DMS114 treated with DMSO at 0.1 percent for 48 hours (cell line): Measurements from ENCODE around the gene UNC5A.

Experiments
- DNase-seq: peaks from one replicate; lab custom pipeline; 2025; ENCODE audit not compliant: unreplicated experiment; lab: John Stamatoyannopoulos, UW

Gene UNC5A

DNA sequence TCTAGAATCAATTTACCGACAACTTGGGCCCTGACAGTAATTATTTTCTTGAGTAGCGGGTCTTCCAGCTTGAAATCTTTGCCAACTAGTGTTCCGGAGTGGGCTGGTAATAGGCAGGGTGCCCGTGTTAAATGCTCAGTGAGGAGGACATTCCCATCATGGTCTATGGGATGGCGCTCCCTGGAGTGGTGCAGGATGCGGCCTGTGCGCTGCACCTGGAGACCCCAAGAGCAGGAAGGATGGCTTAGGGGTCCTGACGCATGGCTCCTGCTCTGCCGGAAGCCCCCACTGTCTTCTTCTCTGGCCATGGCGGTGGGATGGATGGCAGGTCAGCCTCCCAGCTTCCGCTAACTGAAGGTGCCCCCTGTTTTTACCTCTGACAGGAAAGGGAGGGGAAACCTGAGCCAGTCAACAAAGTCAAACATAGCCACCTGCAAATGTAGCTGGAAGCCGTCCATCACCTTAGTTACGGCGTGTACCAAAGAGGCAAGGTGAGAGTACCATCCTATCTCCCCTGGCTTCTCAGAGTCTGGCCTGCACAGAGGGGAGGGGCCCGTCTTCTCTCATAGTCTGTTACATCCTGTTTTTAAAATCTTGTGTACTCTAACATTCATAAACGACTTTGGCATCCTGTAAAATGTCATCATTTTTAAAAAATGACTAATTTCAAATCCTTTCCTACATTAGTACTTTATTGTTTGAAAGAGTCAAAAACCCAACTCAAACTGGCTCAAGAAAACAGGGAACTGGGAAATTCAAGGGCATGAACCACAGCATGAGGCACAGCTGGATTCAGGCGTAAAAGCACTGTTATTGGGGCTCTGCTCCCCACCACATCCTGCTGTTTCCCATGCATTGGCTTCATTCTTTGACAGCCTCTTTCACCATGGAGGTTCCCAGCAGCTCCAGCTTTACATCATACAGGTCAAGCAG lies 28.5 kb upstream of the UNC5A start:
- DNase-seq: no peak

- no peak for DNase-seq
Measured at GRCh38 chr5:176784218-176785165, 25.9 kb upstream of the UNC5A start.

DNA sequence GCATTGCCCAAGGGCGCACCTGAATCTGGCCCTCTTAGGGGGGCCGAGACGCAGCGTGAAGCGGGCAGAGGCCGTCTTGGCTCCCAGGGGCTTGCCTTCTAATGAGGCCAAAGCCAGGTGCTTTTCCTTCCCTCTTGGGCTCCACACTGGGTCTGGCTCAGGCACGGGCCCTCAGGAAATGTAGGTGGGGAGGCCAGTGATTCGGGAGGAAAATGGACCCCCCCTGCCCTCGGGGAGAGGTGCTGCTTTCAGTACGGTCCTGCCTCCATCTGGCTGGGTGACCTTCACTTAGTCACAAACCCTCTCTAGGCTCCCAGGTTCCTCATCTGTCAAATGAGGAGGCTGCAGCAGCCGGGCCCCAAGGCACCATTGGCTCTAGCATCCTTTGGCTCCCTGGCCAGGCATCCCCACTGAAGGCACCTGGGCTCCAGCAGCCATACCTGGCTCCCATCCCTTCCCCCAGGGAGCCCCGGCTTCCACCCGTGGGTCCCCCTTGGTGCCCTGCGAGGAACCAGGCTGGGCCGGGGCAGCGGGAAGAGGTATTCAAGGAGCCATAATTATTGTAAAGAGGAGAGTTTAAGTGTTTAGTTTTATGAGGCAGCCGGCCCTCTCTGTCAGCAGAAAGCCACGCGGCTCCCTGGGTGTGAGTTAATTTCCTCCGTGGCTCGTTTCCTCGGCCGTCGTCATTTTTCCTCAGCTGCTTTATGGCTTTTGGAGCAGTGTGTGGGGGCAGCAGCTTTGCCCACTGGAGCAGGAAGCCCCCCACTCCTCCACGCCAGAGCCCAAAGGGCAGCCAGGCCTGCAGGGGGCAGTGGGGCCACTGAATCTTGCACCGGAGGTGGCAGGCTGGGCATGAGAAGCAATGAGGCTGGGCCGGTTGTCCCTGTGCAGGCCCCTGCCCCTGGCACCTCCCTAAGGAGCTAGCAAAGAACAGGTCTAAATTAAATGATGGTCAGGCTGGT lies 24.9 kb upstream of the UNC5A start:
- DNase-seq: no peak

DNA sequence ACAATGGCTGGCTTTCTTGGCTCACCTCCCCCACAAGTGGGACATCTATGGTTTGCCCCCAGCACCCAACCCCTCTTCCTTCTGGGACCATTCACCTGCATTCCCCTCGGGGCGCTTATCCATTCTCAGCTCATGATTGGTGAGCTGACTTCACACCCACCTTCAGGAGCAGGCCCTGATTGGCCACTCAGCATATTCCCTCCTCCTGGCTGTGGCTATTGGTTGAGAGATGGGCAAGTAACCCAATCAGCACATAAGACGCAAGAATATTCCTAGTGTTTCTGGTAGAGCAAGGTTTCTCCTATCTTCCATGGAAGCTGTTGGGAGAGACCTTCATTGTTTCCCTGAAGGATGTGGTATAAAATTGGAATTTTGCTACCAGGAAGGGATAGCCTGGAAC lies 22.7 kb upstream of the UNC5A start:
- DNase-seq: no peak

DNA sequence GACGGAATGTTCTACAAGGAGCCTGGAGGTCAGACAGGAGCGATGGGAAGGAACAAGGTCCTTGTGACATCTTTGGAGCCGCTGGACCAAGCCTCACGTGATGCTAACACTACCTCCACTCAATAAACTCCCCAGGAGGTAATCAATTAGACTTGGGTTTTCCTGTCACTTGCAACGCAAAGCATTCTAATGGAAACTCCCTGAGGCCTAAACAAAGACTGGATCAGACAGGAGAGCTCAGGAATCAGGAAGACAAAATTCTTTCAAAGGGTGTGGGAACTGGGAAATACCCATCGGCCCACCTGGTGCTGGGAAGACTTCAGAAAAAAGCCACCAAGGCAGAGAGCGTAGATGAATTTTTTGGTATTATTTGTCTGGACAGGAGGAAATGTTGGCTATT lies 22.3 kb upstream of the UNC5A start:
- no peak for DNase-seq

DNA sequence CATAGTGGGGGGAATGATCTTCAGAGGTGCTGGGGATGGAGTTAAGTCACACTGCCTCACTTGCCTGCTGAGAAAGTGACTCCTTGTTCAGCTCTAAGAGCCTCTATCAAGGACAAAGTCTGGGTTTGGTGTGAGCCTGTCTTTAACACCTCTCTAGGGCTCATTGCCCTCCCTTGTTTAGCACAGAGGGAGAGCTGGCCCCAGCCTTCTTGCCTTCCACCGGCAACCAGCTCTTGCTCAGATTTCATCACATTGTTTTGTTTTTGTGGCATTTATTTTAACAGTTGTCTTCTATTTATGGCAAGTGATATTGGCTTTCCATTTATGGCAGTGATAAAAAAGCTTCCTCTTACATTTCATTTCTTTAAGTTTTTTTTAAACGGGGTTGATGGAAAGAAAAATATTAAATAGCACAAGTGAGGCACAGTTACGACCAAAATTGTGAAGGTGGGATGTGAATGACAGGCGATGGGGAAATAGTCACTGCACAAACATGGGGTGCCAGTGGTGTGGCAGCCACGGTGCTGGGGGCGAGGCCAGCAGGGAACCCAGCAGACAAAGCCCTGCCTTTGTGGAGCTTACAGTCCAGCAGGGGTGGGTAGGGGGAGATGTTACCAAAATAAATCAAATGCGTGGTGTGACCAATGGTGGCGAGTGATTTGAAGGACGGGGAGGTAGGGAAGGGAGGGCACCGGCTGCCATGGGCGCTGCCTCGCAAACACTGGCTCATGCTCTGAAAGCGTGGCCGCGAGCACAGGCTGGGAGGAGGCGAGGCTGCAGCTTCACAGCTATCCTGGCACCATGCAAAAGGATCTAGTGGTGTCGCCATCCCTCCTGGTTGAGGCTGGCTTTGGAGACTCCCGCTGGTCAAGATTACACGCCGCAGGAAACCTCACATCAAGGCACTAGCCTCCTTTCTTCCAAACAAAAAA lies 21.2 kb upstream of the UNC5A start:
- no peak for DNase-seq

DNA sequence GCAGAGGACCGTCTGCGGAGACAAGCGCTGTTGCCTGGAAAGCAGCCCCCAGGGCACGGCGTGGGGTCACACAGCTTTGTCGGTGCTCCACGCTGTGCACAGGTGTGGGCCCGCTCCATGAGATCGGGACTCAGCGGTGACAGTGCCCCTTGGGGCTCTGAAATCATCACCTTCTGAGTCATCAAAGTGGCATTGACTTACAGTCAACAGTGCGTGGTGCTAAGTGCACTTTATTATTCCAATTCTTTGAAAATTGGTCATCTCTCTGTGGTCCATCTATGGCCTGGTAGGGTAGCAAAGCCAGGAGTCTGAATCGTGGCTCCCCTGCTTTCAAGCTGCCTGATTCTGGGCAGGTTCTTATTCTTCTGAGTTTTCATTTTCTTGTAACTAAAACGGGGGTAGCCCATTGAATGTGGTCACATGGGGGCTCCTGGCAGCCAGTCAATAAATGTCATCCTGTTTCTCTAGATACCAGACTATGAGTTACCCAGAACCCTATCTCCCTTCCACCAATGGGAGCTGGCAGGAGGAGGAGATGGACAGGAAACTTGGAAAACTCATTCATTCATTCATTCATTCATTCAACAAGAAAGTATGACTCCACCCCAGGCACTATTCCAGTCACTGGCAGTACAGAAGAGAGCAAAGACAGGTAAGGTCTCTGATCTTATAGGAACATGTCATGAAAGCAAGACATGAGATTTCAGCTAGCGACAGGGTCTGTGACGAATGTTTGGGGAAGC lies 20.3 kb upstream of the UNC5A start:
- no peak for DNase-seq

DNA sequence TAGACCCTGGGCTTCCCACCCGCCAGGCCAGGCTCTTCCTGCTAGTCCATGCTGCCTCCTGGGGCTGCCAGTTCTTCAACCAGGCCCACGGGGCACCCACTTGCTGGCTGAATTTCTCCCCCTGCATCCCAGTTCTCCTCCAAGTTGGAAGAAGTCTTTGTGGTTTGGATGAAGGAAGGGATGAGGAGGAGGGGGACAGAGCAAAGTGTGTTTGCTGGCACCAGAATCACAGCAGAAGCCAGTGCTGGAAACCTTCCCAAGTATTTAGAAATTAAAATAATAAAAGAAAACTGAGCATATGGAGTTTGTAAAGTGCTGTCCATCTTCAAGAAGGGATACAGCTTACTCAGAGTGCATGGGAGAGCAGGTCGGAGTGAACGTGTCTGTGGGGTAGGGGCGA lies 19.4 kb upstream of the UNC5A start:
- DNase-seq: no peak

DNA sequence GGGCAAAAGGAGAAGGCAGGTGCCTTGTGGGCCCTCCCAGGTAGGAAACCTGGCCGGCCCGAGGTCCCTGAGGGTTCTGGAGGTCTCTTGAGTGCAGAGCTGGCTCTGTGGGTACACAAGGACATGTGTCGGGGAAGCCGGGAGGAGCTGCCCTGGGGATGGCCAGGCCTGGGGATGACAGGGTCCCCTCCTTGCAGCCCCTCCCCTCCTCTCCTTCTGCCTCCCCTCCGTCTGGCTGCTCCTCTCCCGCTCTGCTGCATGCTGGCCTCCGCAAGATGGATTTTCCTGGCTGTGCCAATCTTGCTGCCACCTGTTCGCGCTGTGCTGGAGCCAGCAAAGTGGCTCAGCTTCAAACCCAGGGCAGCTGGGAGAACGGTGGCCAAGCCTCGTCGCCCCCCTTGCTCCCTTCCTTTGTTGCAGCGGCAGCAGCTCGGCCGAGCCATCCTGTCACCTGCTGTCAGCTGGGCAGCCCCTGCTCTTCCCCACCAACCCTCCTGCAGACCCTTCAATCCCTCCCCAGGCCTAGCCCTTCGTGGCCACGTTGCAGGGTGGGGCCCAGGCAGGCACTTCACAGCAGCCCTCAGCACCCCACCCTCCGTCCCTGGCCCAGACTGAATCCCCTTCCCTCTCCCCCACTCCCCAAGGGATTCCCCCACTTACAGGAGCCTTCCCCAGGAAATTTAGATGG lies 17.6 kb upstream of the UNC5A start:
- DNase-seq: no peak

GRCh38 chr5:176793343-176793699 lies 17.0 kb upstream of the UNC5A start:
- DNase-seq: no peak

GRCh38 chr5:176793736-176794135 lies 16.6 kb upstream of the UNC5A start:
- DNase-seq: no peak

DNA sequence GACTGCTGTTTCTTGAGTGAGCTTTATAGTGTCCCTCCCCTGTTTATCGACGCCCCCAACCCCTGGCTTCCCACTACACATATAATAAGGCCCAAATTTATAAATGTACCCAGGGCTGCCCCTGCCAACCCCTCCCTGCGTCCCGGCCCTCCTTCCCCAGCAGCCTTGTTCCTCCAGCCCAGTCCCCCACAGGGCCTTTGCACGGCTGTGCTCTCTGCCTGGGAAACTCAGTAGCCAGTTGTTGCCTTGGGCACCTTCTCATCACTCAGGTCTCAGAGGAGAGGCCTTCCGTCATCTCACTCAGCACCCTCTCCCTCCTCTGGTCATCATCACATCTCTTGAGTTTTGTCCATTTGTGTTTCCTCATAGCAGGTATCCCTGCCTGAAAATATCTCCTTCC lies 15.8 kb upstream of the UNC5A start:
- no peak for DNase-seq

GRCh38 chr5:176796411-176796810 lies 13.9 kb upstream of the UNC5A start:
- no peak for DNase-seq

DNA sequence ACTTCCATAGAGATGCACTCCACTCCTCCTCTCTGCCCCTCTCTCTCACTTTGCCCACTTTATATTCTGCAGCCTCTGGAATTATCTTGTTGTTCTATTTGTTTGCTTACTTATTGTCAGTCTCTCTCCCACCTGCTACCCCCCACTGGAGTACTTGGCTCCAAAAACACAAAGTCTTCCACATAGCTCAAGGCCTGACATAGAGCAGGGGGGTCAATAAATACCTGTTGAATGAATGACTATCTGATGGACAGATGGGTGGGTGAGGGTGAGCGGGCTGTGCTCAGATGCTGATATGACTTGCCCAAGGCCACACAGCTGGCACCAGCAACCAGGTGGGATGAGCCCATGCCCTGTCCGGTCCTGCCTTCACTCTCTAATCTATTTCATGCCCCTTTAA lies 13.4 kb upstream of the UNC5A start:
- DNase-seq: no peak

DNA sequence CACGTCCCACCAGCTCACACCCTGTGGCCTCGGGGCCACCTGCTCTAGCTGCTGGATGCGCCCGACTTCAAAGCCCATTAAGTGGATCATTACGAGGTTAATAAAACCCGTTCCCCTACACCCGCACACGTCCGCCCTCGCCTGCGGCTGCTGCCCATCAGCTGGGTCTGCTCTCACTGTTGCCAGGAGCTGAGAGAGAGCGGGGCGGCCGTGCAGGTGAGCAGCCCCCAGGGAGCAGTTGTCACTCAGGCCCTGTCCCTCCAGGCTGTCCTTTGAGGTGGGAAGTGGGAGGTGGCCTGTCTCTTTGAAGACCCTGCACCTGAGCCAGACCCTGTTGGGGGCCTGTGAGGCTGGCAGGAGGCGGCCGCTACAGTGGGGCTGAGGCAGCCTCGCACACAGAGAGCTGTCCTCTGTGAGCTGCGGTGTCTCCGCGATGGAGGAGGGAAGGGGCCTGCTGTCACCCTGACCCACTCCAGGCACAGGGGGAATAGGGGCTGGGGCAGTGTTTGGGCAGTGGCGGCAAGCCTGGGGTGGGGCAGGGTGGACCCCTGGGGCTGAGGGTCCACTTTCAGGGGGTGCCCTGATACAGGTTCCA lies 12.8 kb upstream of the UNC5A start:
- DNase-seq: no peak

- DNase-seq: no peak
Measured at GRCh38 chr5:176798086-176798876, 12.1 kb upstream of the UNC5A start.

GRCh38 chr5:176798949-176799348 lies 11.4 kb upstream of the UNC5A start:
- DNase-seq: no peak
